H1 (cell line): Measurements from ENCODE around the gene MRTFA. TPM values are rescaled to one million over a fixed set of nuclear protein-coding genes. Genes with fewer than 3 reads are reported as not detected.
A peak's percentile ranks its signal among the peaks of the same experiment; 100 is the strongest.

Experiments
- CTCF ChIA-PET: fragments of 300-600 bp; sonication (Branson Sonifier 250); formaldehyde crosslinking; loops from one replicate; lab custom pipeline; 2021; ENCODE audit not compliant: partially characterized antibody; lab: Charles Lee
- POLR2A ChIA-PET: fragments of 300-600 bp; sonication (Branson Sonifier 250); formaldehyde crosslinking; loops from one replicate; lab custom pipeline; 2021; ENCODE audit warnings: inconsistent platforms; ENCODE audit not compliant: partially characterized antibody; lab: Charles Lee
- DNase-seq, 2 experiments: peaks; one replicate each; pipeline versions ENCODE4 v3.0.0 to v3.0.0-alpha.2; 2010 to 2022; ENCODE audit warnings: low spot score in 2 of 2, low read depth in 1 of 2, mixed read lengths in 1 of 2
- FAIRE-seq: peaks from 2 replicates; lab custom pipeline; 2011; peaks lifted over from hg19 to GRCh38; lab: Jason Lieb, UNC
- H2AFZ ChIP-seq: 2 replicates; pipeline ENCODE4 v1.8.1; 2012; ENCODE audit warnings: low read length, inconsistent platforms
- H2AK5ac ChIP-seq: 2 replicates; pipeline ENCODE4 v1.6.1; 2013; ENCODE audit warnings: low read depth, low read length
- H2BK120ac ChIP-seq: replicated peaks from 2 replicates; pipeline ENCODE3; 2013; ENCODE audit warnings: low read depth, low read length, inconsistent platforms
- H2BK12ac ChIP-seq: 2 replicates; pipeline ENCODE4 v1.6.1; 2013; ENCODE audit warnings: low read depth, low read length
- H2BK15ac ChIP-seq: 2 replicates; pipeline ENCODE4 v1.6.1; 2013; ENCODE audit warnings: low read length
- H2BK20ac ChIP-seq: 2 replicates; pipeline ENCODE4 v1.6.1; 2013; ENCODE audit warnings: low read length
- H2BK5ac ChIP-seq: 2 replicates; pipeline ENCODE4 v1.6.1; 2013; ENCODE audit warnings: low read depth, low read length
- H3K14ac ChIP-seq: 2 replicates; pipeline ENCODE4 v1.6.1; 2013; ENCODE audit warnings: inconsistent platforms; ENCODE audit not compliant: insufficient read length
- H3K18ac ChIP-seq: 2 replicates; pipeline ENCODE4 v1.6.1; 2013; ENCODE audit warnings: low read length; ENCODE audit errors: extremely low read depth
- H3K23ac ChIP-seq: 2 replicates; pipeline ENCODE4 v1.6.1; 2013; ENCODE audit warnings: inconsistent platforms; ENCODE audit not compliant: insufficient read length
- H3K23me2 ChIP-seq: 2 replicates; pipeline ENCODE4 v1.6.1; 2013; ENCODE audit warnings: low read depth, low read length
- H3K27ac ChIP-seq: 2 replicates; pipeline ENCODE4 v1.6.1; 2011; ENCODE audit warnings: low read depth, low read length, inconsistent platforms
- H3K27me3 ChIP-seq, 4 experiments: replicated peaks in 1 of 4; 1 replicate in 1 of 4; 2 replicates in 3 of 4; pipeline versions ENCODE4 v1.6.1 to v1.8.1; 2011 to 2013; ENCODE audit warnings: low read length in 3 of 4, mild to moderate bottlenecking in 3 of 4, inconsistent platforms in 2 of 4, mixed read lengths in 2 of 4, moderate library complexity in 1 of 4; ENCODE audit not compliant: control insufficient read depth in 3 of 4, insufficient read depth in 3 of 4; ENCODE audit errors: extremely low read depth in 1 of 4
- H3K36me3 ChIP-seq, 4 experiments: 2 replicates each; pipeline versions ENCODE4 v1.6.1 to v1.8.1; 2011 to 2013; ENCODE audit warnings: mild to moderate bottlenecking in 4 of 4, low read length in 3 of 4, moderate library complexity in 2 of 4, control low read depth in 1 of 4, inconsistent platforms in 1 of 4; ENCODE audit not compliant: insufficient read depth in 4 of 4, control insufficient read depth in 2 of 4
- H3K4ac ChIP-seq: replicated peaks from 2 replicates; pipeline ENCODE3; 2013; ENCODE audit warnings: low read length, low read depth, mixed read lengths, inconsistent platforms; ENCODE audit not compliant: insufficient read length
- H3K4me1 ChIP-seq, 4 experiments: replicated peaks in 1 of 4; 1 replicate in 1 of 4; 2 replicates in 3 of 4; pipeline versions ENCODE4 v1.6.1 to v1.8.1; 2011 to 2013; ENCODE audit warnings: low read length in 3 of 4, inconsistent platforms in 2 of 4, mixed read lengths in 1 of 4; ENCODE audit not compliant: insufficient read depth in 4 of 4, control insufficient read depth in 3 of 4
- H3K4me2 ChIP-seq, 2 experiments: 2 replicates each; pipeline versions ENCODE4 v1.6.1 to v1.8.1; 2011 to 2013; ENCODE audit warnings: low read depth in 2 of 2, low read length in 2 of 2, control low read depth in 1 of 2, inconsistent platforms in 1 of 2, mild to moderate bottlenecking in 1 of 2; ENCODE audit not compliant: insufficient read depth in 1 of 2
- H3K4me3 ChIP-seq, 4 experiments: fragments of 200-600, 300-600 bp in 1 of 4; sonication (generic), shearing (Covaris generic), sonication (Bioruptor Twin) in 1 of 4; 2 replicates each; pipeline versions ENCODE4 v1.5.1 to v1.8.1; 2011 to 2016; ENCODE audit warnings: low read length in 4 of 4, low read depth in 3 of 4, control low read depth in 2 of 4, inconsistent platforms in 2 of 4, mild to moderate bottlenecking in 2 of 4, mixed read lengths in 1 of 4, moderate library complexity in 1 of 4; ENCODE audit not compliant: insufficient read depth in 2 of 4; ENCODE audit errors: extremely low read depth in 1 of 4
- H3K56ac ChIP-seq: replicated peaks from 2 replicates; pipeline ENCODE3; 2013; ENCODE audit warnings: low read depth, mild to moderate bottlenecking, mixed read lengths, low read length, inconsistent platforms; ENCODE audit not compliant: insufficient read length
- H3K79me1 ChIP-seq: 2 replicates; pipeline ENCODE4 v1.6.1; 2013; ENCODE audit warnings: low read depth, low read length, control low read depth
- H3K79me2 ChIP-seq, 2 experiments: 2 replicates each; pipeline versions ENCODE4 v1.6.1 to v1.8.1; 2012 to 2013; ENCODE audit warnings: low read length in 2 of 2, mild to moderate bottlenecking in 2 of 2, inconsistent platforms in 1 of 2; ENCODE audit not compliant: insufficient read depth in 2 of 2, control insufficient read depth in 1 of 2
- H3K9ac ChIP-seq, 4 experiments: replicated peaks in 1 of 4; 1 replicate in 1 of 4; 2 replicates in 3 of 4; pipeline versions ENCODE4 v1.6.1 to v1.8.1; 2011 to 2013; ENCODE audit warnings: low read depth in 3 of 4, low read length in 3 of 4, control low read depth in 2 of 4, mild to moderate bottlenecking in 2 of 4, moderate library complexity in 2 of 4, inconsistent platforms in 1 of 4; ENCODE audit errors: extremely low read depth in 1 of 4
- H3K9me3 ChIP-seq, 2 experiments: 2 replicates each; pipeline versions ENCODE4 v1.6.1 to v1.8.1; 2012 to 2013; ENCODE audit warnings: mild to moderate bottlenecking in 2 of 2, moderate library complexity in 2 of 2, control low read depth in 1 of 2, inconsistent platforms in 1 of 2, low read depth in 1 of 2, low read length in 1 of 2, mixed read lengths in 1 of 2; ENCODE audit not compliant: insufficient read depth in 2 of 2
- H4K20me1 ChIP-seq, 2 experiments: replicated peaks in 1 of 2; 2 replicates each; pipeline versions ENCODE3 to v1.8.1; 2011 to 2013; ENCODE audit warnings: inconsistent platforms in 2 of 2, low read length in 2 of 2, mild to moderate bottlenecking in 1 of 2; ENCODE audit not compliant: insufficient read depth in 2 of 2, control insufficient read depth in 1 of 2
- H4K5ac ChIP-seq: 2 replicates; pipeline ENCODE4 v1.6.1; 2013; ENCODE audit warnings: low read length, low read depth, mixed read lengths, inconsistent platforms; ENCODE audit not compliant: insufficient read length
- H4K8ac ChIP-seq: 2 replicates; pipeline ENCODE4 v1.8.0; 2013; ENCODE audit warnings: mild to moderate bottlenecking, moderate library complexity, low read length, inconsistent platforms; ENCODE audit not compliant: insufficient read depth; ENCODE audit errors: extremely low read depth
- H4K91ac ChIP-seq: replicated peaks from 2 replicates; pipeline ENCODE3; 2013; ENCODE audit warnings: low read length, mixed read lengths, inconsistent platforms; ENCODE audit not compliant: insufficient read length
- POLR2A ChIP-seq, 2 experiments: IDR thresholded peaks; 1 replicate in 1 of 2; 2 replicates in 1 of 2; pipeline ENCODE4 v1.6.1; 2011; ENCODE audit warnings: low read depth in 2 of 2, low read length in 2 of 2, mild to moderate bottlenecking in 2 of 2; ENCODE audit errors: control extremely low read depth in 1 of 2
- WGBS, 2 experiments: shearing (Covaris generic) in 1 of 2; methylation state at CpG; one replicate each; pipeline versions ENCODE4 v1.1.6 to v1.1.7; 2013 to 2015; ENCODE audit warnings: low lambda C conversion rate in 2 of 2, mixed read lengths in 2 of 2, inconsistent platforms in 1 of 2, low coverage in 1 of 2, missing lambda C conversion rate in 1 of 2; ENCODE audit not compliant: insufficient replicate concordance in 2 of 2, insufficient coverage in 1 of 2, insufficient read length in 1 of 2; ENCODE audit errors: extremely low coverage in 1 of 2, missing lambda C conversion rate in 1 of 2; 5-methylcytosine and 5-hydroxymethylcytosine counted together
- polyA plus RNA-seq, 7 experiments: library from polyadenylated mRNA; depleted of rRNA in 3 of 7; stranded (reverse) in 5 of 7; unstranded in 2 of 7; fragments of >200 nt in 5 of 7; fragments of 200-250 nt in 2 of 7; gene quantifications; 1 replicate in 5 of 7; 2 replicates in 1 of 7; 4 replicates in 1 of 7; pipeline versions ENCODE4 v1.2.1 to v1.2.3, GENCODE V29; 2011 to 2013; ENCODE audit warnings: missing spikeins in 2 of 7, mixed read lengths in 2 of 7
- total RNA-seq: library from RNA; stranded (reverse); fragmentation: NEBNext Ultra II Directional; extraction: Animal tissue kit (Norgen Biotek cat#: 25700); gene quantifications from 2 replicates; pipeline ENCODE4 v1.2.1, GENCODE V29; 2021
- TF ChIP-seq, protein P1 (sequence below): IDR thresholded peaks from 2 replicates; pipeline ENCODE4 v1.6.1; 2011; ENCODE audit warnings: low read depth, mild to moderate bottlenecking, low read length; ENCODE audit not compliant: insufficient read depth

Gene MRTFA
- total and polyA plus RNA-seq, 2 of the 8 experiments (the other 6 are each of a cell fraction or from before 2014, with no cell fraction given), result 5.4 to 37.9 TPM

DNA sequence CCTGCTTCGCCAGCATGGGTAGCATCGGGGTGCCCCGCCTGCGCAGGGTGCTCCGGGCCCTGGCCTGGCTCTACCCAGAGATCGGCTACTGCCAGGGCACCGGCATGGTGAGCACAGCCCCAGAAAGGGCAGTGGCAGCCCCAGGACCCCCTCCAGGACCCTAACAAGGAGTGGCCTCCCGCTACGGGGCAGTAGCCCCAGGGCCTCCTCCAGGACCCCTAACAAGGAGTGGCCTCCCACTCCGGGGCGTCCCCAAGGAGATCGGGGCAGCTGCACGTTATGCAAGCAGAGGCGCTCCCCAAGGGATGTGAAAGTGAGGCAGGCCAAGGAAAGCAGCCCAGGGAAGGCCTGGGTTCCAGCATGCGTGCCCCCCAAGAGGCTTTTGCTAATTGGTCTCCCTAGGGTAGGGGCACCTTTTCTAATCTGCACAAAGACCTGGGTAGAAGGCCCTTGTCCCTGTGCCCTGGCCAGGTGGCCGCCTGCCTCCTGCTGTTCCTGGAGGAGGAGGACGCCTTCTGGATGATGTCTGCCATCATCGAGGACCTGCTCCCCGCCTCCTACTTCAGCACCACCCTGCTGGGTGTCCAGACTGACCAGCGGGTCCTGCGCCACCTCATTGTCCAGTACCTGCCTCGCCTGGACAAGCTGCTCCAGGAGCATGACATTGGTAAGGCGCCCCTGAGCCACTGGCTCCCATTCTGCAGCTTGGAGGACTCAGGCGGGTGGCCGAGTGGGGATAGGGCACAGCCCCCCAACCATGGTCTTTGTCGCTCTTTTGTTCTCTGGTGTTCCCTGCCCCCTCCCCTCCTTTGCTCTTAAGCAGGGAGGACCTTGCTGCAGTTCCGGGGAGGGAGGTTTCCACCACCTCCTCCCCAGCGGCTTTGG lies 231.1 kb downstream of the MRTFA start:
- Histone ChIP-seq H3K9ac (no peak overlapping the region), H2AFZ (no peak overlapping the region), H3K27ac (no peak overlapping the region), H3K23ac (no peak overlapping the region), H3K9me3 (no peaks in the 10 kb centered on the region), H3K27me3 (no peaks in the 10 kb centered on the region), H2BK120ac (no peak overlapping the region), H3K56ac (no peak overlapping the region), H2BK12ac (no peak overlapping the region), H3K18ac (no peak overlapping the region), H2BK5ac (no peak overlapping the region), H3K23me2 (no peaks in the 10 kb centered on the region), H3K4me3 (no peak overlapping the region), H3K79me1 (no peaks in the 10 kb centered on the region; the same call in 1 of the 2 replicates), H3K4me2 (no peak overlapping the region), H3K4ac (no peak overlapping the region), H2BK15ac (no peak overlapping the region), H2AK5ac (no peak overlapping the region), H2BK20ac (no peak overlapping the region), H3K4me1 (no peaks in the 10 kb centered on the region), H4K5ac (no peak overlapping the region), H4K20me1 (peaks cover 1 to 2% of the 10 kb centered on the region in 2 experiments), H3K79me2 (no peaks in the 10 kb centered on the region), H4K8ac (no peak overlapping the region), H3K36me3 (peaks cover 2 to 45% (median 20%) of the 10 kb centered on the region in 4 experiments; a peak in 7 of 8 replicates), H4K91ac (no peak overlapping the region), H3K14ac (no peak overlapping the region)
- POLR2A ChIA-PET, result interaction anchor here (0.6 kb wide), 1 partner anchor 301 kb away, joined by 3 read pairs; no protein-coding TSS in a partner anchor
- TF ChIP-seq, protein P1, sequence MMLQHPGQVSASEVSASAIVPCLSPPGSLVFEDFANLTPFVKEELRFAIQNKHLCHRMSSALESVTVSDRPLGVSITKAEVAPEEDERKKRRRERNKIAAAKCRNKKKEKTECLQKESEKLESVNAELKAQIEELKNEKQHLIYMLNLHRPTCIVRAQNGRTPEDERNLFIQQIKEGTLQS, result no peak
- TF ChIP-seq POLR2A (IDR thresholded peaks at IDR 0.05; ENCODE audit: control extremely low read depth in 1 of 2, low read depth in 2 of 2, low read length in 2 of 2), result 0 out of 3 replicates have a peak, but pooled peaks of 1 of the 2 experiments have one; percentile 26
- CTCF ChIA-PET, result interaction anchor here (0.7 to 1.7 kb wide), 4 partner anchors 31 to 240 kb away, joined by 3 to 4 read pairs (median 4); no protein-coding TSS in a partner anchor
- FAIRE-seq, result no peak
- DNase-seq, result no peak
- 94% methylated on average over 28 of the region's 28 CpGs; no CpG with 5 or more reads in 1 of the 2 experiments for WGBS, 2 experiments
